Measurements from ENCODE around the gene TTLL1. TPM values are rescaled to one million over a fixed set of nuclear protein-coding genes. Genes with fewer than 3 reads are reported as not detected.
A peak's percentile ranks its signal among the peaks of the same experiment; 100 is the strongest.

Gene TTLL1
- total and polyA plus RNA-seq, 2 donors from 2014 or later = 8.4 to 11.5 TPM

DNA sequence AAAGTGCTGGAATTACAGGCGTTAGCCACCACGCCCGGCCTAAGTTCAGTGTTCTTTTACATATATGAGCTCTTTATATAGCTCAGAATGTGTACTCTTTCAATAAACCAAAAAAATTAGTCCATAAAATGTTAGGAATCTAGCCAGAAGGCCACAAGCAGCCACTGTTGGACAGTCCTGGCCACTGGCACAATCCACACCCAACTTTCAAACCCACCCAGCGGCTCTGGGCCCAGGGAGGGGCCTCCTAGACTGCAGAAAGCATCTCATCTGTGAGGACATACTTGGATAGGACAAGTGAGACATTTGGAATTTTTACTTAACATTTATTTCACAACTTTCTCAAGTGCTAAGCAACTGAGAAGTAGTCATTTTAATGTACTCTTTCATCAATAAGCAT, 80.7 kb downstream of the TTLL1 start:
- no peak for FAIRE-seq
- H3K36me3 ChIP-seq (ENCODE audit: control insufficient read depth in 2 of 3, insufficient read depth in 3 of 3, low read length in 3 of 3) = no peaks in the 10 kb centered on the region
- H3K4me1 ChIP-seq (ENCODE audit: control insufficient read depth in 2 of 3, insufficient read depth in 2 of 3, low read depth in 1 of 3, low read length in 3 of 3) = peaks cover 0 to 29% (median 21%) of the 10 kb centered on the region in 3 donors
- peak in 1 of 5 donors; percentile 41 for DNase-seq
- TF ChIP-seq, protein P1, sequence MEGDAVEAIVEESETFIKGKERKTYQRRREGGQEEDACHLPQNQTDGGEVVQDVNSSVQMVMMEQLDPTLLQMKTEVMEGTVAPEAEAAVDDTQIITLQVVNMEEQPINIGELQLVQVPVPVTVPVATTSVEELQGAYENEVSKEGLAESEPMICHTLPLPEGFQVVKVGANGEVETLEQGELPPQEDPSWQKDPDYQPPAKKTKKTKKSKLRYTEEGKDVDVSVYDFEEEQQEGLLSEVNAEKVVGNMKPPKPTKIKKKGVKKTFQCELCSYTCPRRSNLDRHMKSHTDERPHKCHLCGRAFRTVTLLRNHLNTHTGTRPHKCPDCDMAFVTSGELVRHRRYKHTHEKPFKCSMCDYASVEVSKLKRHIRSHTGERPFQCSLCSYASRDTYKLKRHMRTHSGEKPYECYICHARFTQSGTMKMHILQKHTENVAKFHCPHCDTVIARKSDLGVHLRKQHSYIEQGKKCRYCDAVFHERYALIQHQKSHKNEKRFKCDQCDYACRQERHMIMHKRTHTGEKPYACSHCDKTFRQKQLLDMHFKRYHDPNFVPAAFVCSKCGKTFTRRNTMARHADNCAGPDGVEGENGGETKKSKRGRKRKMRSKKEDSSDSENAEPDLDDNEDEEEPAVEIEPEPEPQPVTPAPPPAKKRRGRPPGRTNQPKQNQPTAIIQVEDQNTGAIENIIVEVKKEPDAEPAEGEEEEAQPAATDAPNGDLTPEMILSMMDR (IDR thresholded peaks at IDR 0.05; ENCODE audit: borderline replicate concordance, extremely low read depth, insufficient read depth) = no peak
- no peaks in the 10 kb centered on the region for H3K27me3 ChIP-seq (ENCODE audit: control insufficient read depth, insufficient read depth, low read length)
- intact Hi-C loops (cut with DNase I) = no loop called here
- H3K4me3 ChIP-seq (ENCODE audit: low read length in 3 of 3) = no peak overlapping the region
- H3K27ac ChIP-seq (ENCODE audit: low read depth in 2 of 2, low read length in 2 of 2) = no peak overlapping the region
- no peak overlapping the region for H3K9ac ChIP-seq (ENCODE audit: low read length in 3 of 3)
- H3K9me3 ChIP-seq (ENCODE audit: control insufficient read depth in 2 of 3, insufficient read depth in 1 of 3, low read length in 3 of 3) = no peaks in the 10 kb centered on the region

DNA sequence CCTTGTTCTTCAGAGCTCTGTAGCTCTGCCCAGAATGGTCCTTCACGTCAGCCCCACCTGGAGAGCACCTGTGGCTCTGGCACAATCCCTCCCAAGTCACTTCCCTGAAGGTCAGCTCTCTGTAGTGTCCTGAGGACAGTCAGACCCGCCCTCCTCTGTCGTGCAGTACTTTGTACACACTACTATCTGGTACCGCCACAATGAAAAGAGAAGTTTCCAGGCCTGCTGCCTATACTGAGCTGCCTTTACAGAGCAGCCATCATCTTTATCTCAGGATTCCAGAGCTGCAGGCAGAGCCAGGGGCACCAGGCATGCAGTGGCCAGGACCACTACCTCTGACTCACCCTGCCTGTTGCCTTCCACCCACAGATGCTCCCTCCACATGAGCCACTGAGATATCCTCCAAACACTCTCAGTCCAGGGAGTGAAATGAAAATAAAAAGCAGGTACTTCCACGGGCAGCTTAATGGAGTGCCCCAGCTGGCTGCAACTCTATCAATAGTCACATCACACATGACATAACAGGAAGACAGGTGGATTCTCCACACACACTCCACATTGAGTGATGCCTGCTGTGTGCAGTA, 81.6 kb downstream of the TTLL1 start:
- Histone ChIP-seq H3K27me3 (ENCODE audit: control insufficient read depth, insufficient read depth, low read length) (no peaks in the 10 kb centered on the region), H3K9ac (ENCODE audit: low read length in 3 of 3) (no peak overlapping the region), H3K9me3 (ENCODE audit: control insufficient read depth in 2 of 3, insufficient read depth in 1 of 3, low read length in 3 of 3) (no peaks in the 10 kb centered on the region), H3K36me3 (ENCODE audit: control insufficient read depth in 2 of 3, insufficient read depth in 3 of 3, low read length in 3 of 3) (no peaks in the 10 kb centered on the region), H3K27ac (ENCODE audit: low read depth in 2 of 2, low read length in 2 of 2) (no peak overlapping the region), H3K4me1 (ENCODE audit: control insufficient read depth in 2 of 3, insufficient read depth in 2 of 3, low read depth in 1 of 3, low read length in 3 of 3) (peaks cover 0 to 26% (median 15%) of the 10 kb centered on the region in 3 donors), H3K4me3 (ENCODE audit: low read length in 3 of 3) (no peak overlapping the region)
- intact Hi-C loops (cut with DNase I) = no loop called here
- DNase-seq (peak in 1 of 5 donors; percentile 35), FAIRE-seq (no peak)
- TF ChIP-seq, protein P1 (IDR thresholded peaks at IDR 0.05; ENCODE audit: borderline replicate concordance, extremely low read depth, insufficient read depth) = no peak

DNA sequence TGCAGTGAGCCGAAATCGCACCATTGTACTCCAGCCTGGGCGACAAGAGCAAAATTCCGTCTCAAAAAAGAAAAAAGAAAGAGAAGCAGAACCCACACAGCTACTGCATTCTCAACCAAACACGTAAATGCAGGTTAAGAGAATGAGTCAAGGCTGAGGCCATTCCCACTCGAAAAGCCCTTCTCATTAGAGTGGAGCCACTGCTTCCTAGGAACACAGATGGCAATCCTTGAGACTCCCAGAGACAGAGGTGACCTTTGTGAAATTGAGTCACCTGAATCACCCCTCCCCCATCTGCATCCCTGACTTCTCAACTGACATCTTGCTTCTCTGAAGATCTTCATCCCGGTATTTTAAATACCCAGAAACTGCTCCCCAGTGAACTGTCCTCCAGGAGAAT, 82.4 kb downstream of the TTLL1 start:
- H3K27ac ChIP-seq (ENCODE audit: low read depth in 2 of 2, low read length in 2 of 2) = no peak overlapping the region
- DNase-seq (peak in 1 of 5 donors; percentile 0), FAIRE-seq (no peak)
- H3K36me3 ChIP-seq (ENCODE audit: control insufficient read depth in 2 of 3, insufficient read depth in 3 of 3, low read length in 3 of 3) = no peaks in the 10 kb centered on the region
- intact Hi-C loops (cut with DNase I) = no loop called here
- no peak overlapping the region for H3K4me3 ChIP-seq (ENCODE audit: low read length in 3 of 3)
- no peak overlapping the region for H3K9ac ChIP-seq (ENCODE audit: low read length in 3 of 3)
- TF ChIP-seq, protein P1 (IDR thresholded peaks at IDR 0.05; ENCODE audit: borderline replicate concordance, extremely low read depth, insufficient read depth) = no peak
- H3K4me1 ChIP-seq (ENCODE audit: control insufficient read depth in 2 of 3, insufficient read depth in 2 of 3, low read depth in 1 of 3, low read length in 3 of 3) = peaks cover 0 to 34% (median 23%) of the 10 kb centered on the region in 3 donors
- no peaks in the 10 kb centered on the region for H3K9me3 ChIP-seq (ENCODE audit: control insufficient read depth in 2 of 3, insufficient read depth in 1 of 3, low read length in 3 of 3)
- no peaks in the 10 kb centered on the region for H3K27me3 ChIP-seq (ENCODE audit: control insufficient read depth, insufficient read depth, low read length)
